Measurements from ENCODE around the gene BTNL3. TPM values are rescaled to one million over a fixed set of nuclear protein-coding genes. Genes with fewer than 3 reads are reported as not detected.

Gene BTNL3
- total and polyA plus RNA-seq, 11 donors: 0.03 to 0.54 TPM; not detected in 9

GRCh38 chr5:180990086-180990881 is 1.6 kb downstream of the BTNL3 start:
- no peak for DNase-seq
- intact Hi-C loops (cut with DNase I): no loop called here
- H3K4me1 ChIP-seq: no peaks in the 10 kb centered on the region
- 65 to 71% (median 68%) methylated on average over 14 to 16 of the region's 16 CpGs for WGBS, 4 donors
- H3K9me3 ChIP-seq: peaks cover 0 to 9% (median 0%) of the 10 kb centered on the region in 12 donors
- TF ChIP-seq CTCF (IDR thresholded peaks at IDR 0.05) (no peak), POLR2A (IDR thresholded peaks at IDR 0.05) (no peak)
- ATAC-seq: no peak
- H3K36me3 ChIP-seq: no peaks in the 10 kb centered on the region
- no peaks in the 10 kb centered on the region for H3K27me3 ChIP-seq
- no peak overlapping the region for H3K27ac ChIP-seq
- no peak overlapping the region for H3K4me3 ChIP-seq

- H3K4me3 ChIP-seq: no peak overlapping the region
- 65 to 100% (median 73%) methylated on average over 1 to 5 of the region's 5 CpGs for WGBS, 4 donors
- DNase-seq: no peak
- ATAC-seq: no peak
- TF ChIP-seq POLR2A (IDR thresholded peaks at IDR 0.05) (no peak), CTCF (IDR thresholded peaks at IDR 0.05) (no peak)
- H3K27ac ChIP-seq: no peak overlapping the region
- no peaks in the 10 kb centered on the region for H3K36me3 ChIP-seq
- intact Hi-C loops (cut with DNase I): no loop called here
- no peaks in the 10 kb centered on the region for H3K27me3 ChIP-seq
- no peaks in the 10 kb centered on the region for H3K4me1 ChIP-seq
- H3K9me3 ChIP-seq: peaks cover 0 to 9% (median 0%) of the 10 kb centered on the region in 12 donors
These were observed 2.2 kb downstream of the BTNL3 start for GRCh38 chr5:180990882-180991242.

- Histone ChIP-seq H3K9me3 (no peaks in the 10 kb centered on the region), H3K4me1 (no peaks in the 10 kb centered on the region), H3K4me3 (no peak overlapping the region), H3K36me3 (no peaks in the 10 kb centered on the region), H3K27ac (no peak overlapping the region), H3K27me3 (peaks cover 0 to 5% (median 0%) of the 10 kb centered on the region in 9 donors)
- TF ChIP-seq CTCF (IDR thresholded peaks at IDR 0.05): no peak
- TF ChIP-seq POLR2A (IDR thresholded peaks at IDR 0.05): no peak
- DNase-seq (no peak), ATAC-seq (no peak)
- intact Hi-C loops (cut with DNase I): no loop called here
These were observed 13.3 kb downstream of the BTNL3 start for GRCh38 chr5:181001947-181002346.

DNA sequence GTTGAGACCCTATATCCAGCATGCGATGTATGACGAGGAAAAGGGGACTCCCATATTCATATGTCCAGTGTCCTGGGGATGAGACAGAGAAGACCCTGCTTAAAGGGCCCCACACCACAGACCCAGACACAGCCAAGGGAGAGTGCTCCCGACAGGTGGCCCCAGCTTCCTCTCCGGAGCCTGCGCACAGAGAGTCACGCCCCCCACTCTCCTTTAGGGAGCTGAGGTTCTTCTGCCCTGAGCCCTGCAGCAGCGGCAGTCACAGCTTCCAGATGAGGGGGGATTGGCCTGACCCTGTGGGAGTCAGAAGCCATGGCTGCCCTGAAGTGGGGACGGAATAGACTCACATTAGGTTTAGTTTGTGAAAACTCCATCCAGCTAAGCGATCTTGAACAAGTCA is 17.1 kb downstream of the BTNL3 start:
- Histone ChIP-seq H3K4me3 (no peak overlapping the region), H3K9me3 (peaks cover 0 to 11% (median 2%) of the 10 kb centered on the region in 12 donors), H3K36me3 (no peaks in the 10 kb centered on the region), H3K27me3 (peaks cover 0 to 5% (median 0%) of the 10 kb centered on the region in 9 donors), H3K4me1 (no peaks in the 10 kb centered on the region), H3K27ac (no peak overlapping the region)
- ATAC-seq: no peak
- intact Hi-C loops (cut with DNase I): loop anchor here in 2 of 10 donors (5.0 kb wide), 1 partner anchor 58 kb away; no protein-coding TSS in a partner anchor
- 86 to 89% (median 86%) methylated on average over 9 of the region's 9 CpGs for WGBS, 4 donors
- DNase-seq: no peak
- no peak for TF ChIP-seq CTCF (IDR thresholded peaks at IDR 0.05)
- TF ChIP-seq POLR2A (IDR thresholded peaks at IDR 0.05): no peak

Measured in heart left ventricle (tissue), 16 donors.